Natural killer cell (primary cell): ENCODE measurements around the gene PRKAG2. TPM values are rescaled to one million over a fixed set of nuclear protein-coding genes. Genes with fewer than 3 reads are reported as not detected.

ENCODE experiments used
- ATAC-seq, 3 donors: fragments of 150-1000 bp in 2 of 3; fragments of 200-7000 bp in 1 of 3; cut with Tn5 transposase; 1 replicate in 1 of 3; 2 replicates in 2 of 3; pipeline ENCODE4 v1.10.0; 2021; ENCODE audit warnings: mild to moderate bottlenecking in 2 of 3, moderate library complexity in 2 of 3
- DNase-seq, 2 donors: peaks; one replicate each; pipeline versions ENCODE4 v3.0.0 to v3.0.0-alpha.2; 2013 to 2021; ENCODE audit warnings: mixed read lengths in 1 of 2
- H3K27ac ChIP-seq: one replicate; pipeline ENCODE4 v1.5.1; 2013; ENCODE audit warnings: mild to moderate bottlenecking, low read length
- H3K27me3 ChIP-seq: one replicate; pipeline ENCODE4 v1.6.1; 2013; ENCODE audit warnings: low read length; ENCODE audit not compliant: control insufficient read depth, insufficient read depth
- H3K36me3 ChIP-seq: one replicate; pipeline ENCODE4 v1.6.1; 2013; ENCODE audit warnings: low read length; ENCODE audit not compliant: control insufficient read depth, insufficient read depth
- H3K4me1 ChIP-seq: one replicate; pipeline ENCODE4 v1.6.1; 2013; ENCODE audit warnings: low read length; ENCODE audit not compliant: control insufficient read depth, insufficient read depth
- H3K4me3 ChIP-seq: one replicate; pipeline ENCODE4 v1.5.1; 2013; ENCODE audit warnings: low read length
- H3K9me3 ChIP-seq: one replicate; pipeline ENCODE4 v1.6.1; 2013; ENCODE audit warnings: low read length; ENCODE audit not compliant: control insufficient read depth, insufficient read depth
- H3K27ac Mint-ChIP-seq, 2 donors: one replicate each; pipeline ENCODE4 v1.8.0; 2022; ENCODE audit warnings: mild to moderate bottlenecking in 2 of 2, mixed read lengths in 2 of 2, moderate library complexity in 1 of 2
- H3K27me3 Mint-ChIP-seq, 2 donors: one replicate each; pipeline ENCODE4 v1.8.0; 2022; ENCODE audit warnings: low read depth in 2 of 2, mixed read lengths in 2 of 2
- H3K36me3 Mint-ChIP-seq: one replicate; pipeline ENCODE4 v1.8.0; 2022; ENCODE audit warnings: mixed read lengths
- H3K4me1 Mint-ChIP-seq, 2 donors: one replicate each; pipeline ENCODE4 v1.8.0; 2022; ENCODE audit warnings: mixed read lengths in 2 of 2
- H3K4me3 Mint-ChIP-seq: one replicate; pipeline ENCODE4 v1.8.0; 2022; ENCODE audit warnings: mild to moderate bottlenecking, moderate library complexity, mixed read lengths
- H3K9me3 Mint-ChIP-seq, 2 donors: one replicate each; pipeline ENCODE4 v1.8.0; 2022; ENCODE audit warnings: mixed read lengths in 2 of 2
- WGBS: methylation state at CpG from one replicate; pipeline ENCODE4 v1.1.7; 2013; ENCODE audit warnings: missing lambda C conversion rate; ENCODE audit not compliant: insufficient coverage; 5-methylcytosine and 5-hydroxymethylcytosine counted together
- intact Hi-C: fragments of 100-400 bp; cut with micrococcal nuclease; formaldehyde crosslinking; loops from one replicate; pipeline ENCODE4 v1.14.2; 2022
- total RNA-seq, 4 donors: library from RNA; stranded (reverse); fragments of 120-200 nt in 1 of 4; gene quantifications; one replicate each; pipeline versions ENCODE4 v1.2.3 to v1.2.4, GENCODE V29; 2013 to 2022
- TF ChIP-seq, protein P1 (sequence below): fragments of 200-600 bp; IDR thresholded peaks from one replicate; pipeline ENCODE4 v1.8.0; 2022; ENCODE audit warnings: antibody characterized with exemption

PRKAG2 gene
- total RNA-seq, 3 donors from 2014 or later (not counting 1 experiment from before 2014, with no cell fraction given): 42.6 to 66.5 (median 64.4) TPM

DNA sequence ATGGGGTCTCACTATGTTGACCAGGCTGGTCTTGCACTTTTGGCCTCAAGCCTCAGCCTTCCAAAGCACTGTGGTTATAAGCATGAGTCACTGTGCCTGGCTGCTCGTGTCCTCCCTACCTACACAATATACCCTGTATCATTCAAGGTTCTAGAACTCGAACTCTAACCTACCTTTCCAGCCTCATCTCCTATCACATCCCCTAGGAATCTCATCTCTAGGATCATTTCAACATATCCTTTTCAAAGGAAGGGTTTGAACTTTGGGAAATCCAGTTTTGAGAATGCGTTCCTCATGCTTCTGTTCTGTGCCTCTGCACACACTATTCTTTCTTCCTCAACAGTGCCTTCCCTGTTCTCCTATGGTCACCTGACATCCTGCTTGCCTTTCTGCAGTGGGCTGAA lies 269.4 kb downstream of the PRKAG2 start:
- Histone ChIP-seq H3K27ac (no peak overlapping the region), H3K4me3 (no peak overlapping the region), H3K36me3 (peaks cover 4% of the 10 kb centered on the region), H3K4me1 (no peaks in the 10 kb centered on the region), H3K9me3 (no peaks in the 10 kb centered on the region), H3K27me3 (no peaks in the 10 kb centered on the region)
- no peaks in the 10 kb centered on the region for H3K36me3 Mint-ChIP-seq
- intact Hi-C loops: no loop called here
- H3K27me3 Mint-ChIP-seq: no peaks in the 10 kb centered on the region
- H3K4me1 Mint-ChIP-seq: peaks cover 8 to 27% of the 10 kb centered on the region in 2 donors
- TF ChIP-seq, protein P1, sequence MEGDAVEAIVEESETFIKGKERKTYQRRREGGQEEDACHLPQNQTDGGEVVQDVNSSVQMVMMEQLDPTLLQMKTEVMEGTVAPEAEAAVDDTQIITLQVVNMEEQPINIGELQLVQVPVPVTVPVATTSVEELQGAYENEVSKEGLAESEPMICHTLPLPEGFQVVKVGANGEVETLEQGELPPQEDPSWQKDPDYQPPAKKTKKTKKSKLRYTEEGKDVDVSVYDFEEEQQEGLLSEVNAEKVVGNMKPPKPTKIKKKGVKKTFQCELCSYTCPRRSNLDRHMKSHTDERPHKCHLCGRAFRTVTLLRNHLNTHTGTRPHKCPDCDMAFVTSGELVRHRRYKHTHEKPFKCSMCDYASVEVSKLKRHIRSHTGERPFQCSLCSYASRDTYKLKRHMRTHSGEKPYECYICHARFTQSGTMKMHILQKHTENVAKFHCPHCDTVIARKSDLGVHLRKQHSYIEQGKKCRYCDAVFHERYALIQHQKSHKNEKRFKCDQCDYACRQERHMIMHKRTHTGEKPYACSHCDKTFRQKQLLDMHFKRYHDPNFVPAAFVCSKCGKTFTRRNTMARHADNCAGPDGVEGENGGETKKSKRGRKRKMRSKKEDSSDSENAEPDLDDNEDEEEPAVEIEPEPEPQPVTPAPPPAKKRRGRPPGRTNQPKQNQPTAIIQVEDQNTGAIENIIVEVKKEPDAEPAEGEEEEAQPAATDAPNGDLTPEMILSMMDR: no peak
- ATAC-seq: no peak
- no peaks in the 10 kb centered on the region for H3K9me3 Mint-ChIP-seq
- H3K4me3 Mint-ChIP-seq: no peak overlapping the region
- WGBS: 62% methylated on average over 3 of the region's 3 CpGs
- H3K27ac Mint-ChIP-seq: peak overlapping the region; percentile 3 to 21
- DNase-seq: no peak

GRCh38 chr7:151603951-151604350 lies 273.0 kb downstream of the PRKAG2 start:
- 86% methylated on average over 4 of the region's 4 CpGs for WGBS
- H3K36me3 Mint-ChIP-seq: no peaks in the 10 kb centered on the region

GRCh38 chr7:151601521-151602305 lies 275.2 kb downstream of the PRKAG2 start:
- Mint-ChIP-seq H3K4me1 (peaks cover 18 to 34% of the 10 kb centered on the region in 2 donors), H3K27me3 (no peaks in the 10 kb centered on the region), H3K27ac (no peak overlapping the region), H3K4me3 (no peak overlapping the region), H3K36me3 (no peaks in the 10 kb centered on the region), H3K9me3 (no peaks in the 10 kb centered on the region)
- Histone ChIP-seq H3K27ac (no peak overlapping the region), H3K4me3 (no peak overlapping the region), H3K9me3 (no peaks in the 10 kb centered on the region), H3K36me3 (peaks cover 4% of the 10 kb centered on the region), H3K27me3 (no peaks in the 10 kb centered on the region), H3K4me1 (no peaks in the 10 kb centered on the region)
- intact Hi-C loops: no loop called here
- WGBS: 96% methylated on average over 21 of the region's 21 CpGs
- no peak for ATAC-seq
- TF ChIP-seq, protein P1: no peak
- DNase-seq: no peak

More at GRCh38 chr7:151603951-151604350, 273.0 kb downstream of the PRKAG2 start:
- H3K4me3 ChIP-seq: no peak overlapping the region
- H3K27me3 ChIP-seq: no peaks in the 10 kb centered on the region
- no peaks in the 10 kb centered on the region for H3K9me3 ChIP-seq
- no peaks in the 10 kb centered on the region for H3K27me3 Mint-ChIP-seq
- no peak overlapping the region for H3K4me3 Mint-ChIP-seq
- peaks cover 13 to 36% of the 10 kb centered on the region in 2 donors for H3K4me1 Mint-ChIP-seq
- TF ChIP-seq, protein P1: no peak
- H3K36me3 ChIP-seq: peaks cover 4% of the 10 kb centered on the region
- intact Hi-C loops: no loop called here
- H3K27ac Mint-ChIP-seq: peak overlapping the region in 1 of 2 donors; percentile 6
- no peaks in the 10 kb centered on the region for H3K9me3 Mint-ChIP-seq
- no peak overlapping the region for H3K27ac ChIP-seq
- DNase-seq (no peak), ATAC-seq (no peak)
- H3K4me1 ChIP-seq: no peaks in the 10 kb centered on the region
